AG04450 (cell line): ENCODE results near the gene MTMR3. TPM values are rescaled to one million over a fixed set of nuclear protein-coding genes. Genes with fewer than 3 reads are reported as not detected.
"Not testable (repeated sequence)": the region's sequence is repeated elsewhere in the genome, so short reads cannot be mapped to it uniquely, and the experiment has no call there.

ENCODE experiments used
- CTCF ChIA-PET: fragments of 300-600, 350-600 bp; formaldehyde crosslinking; extraction: SDS; loops from one replicate; lab custom pipeline; 2022; ENCODE audit warnings: antibody characterized with exemption, inconsistent platforms; lab: Charles Lee
- POLR2A ChIA-PET: fragments of 350-600 bp; formaldehyde crosslinking; extraction: SDS; loops from one replicate; lab custom pipeline; 2021; ENCODE audit warnings: antibody characterized with exemption, inconsistent platforms; lab: Yijun Ruan, JAX
- DNase-seq: peaks from one replicate; pipeline ENCODE4 v3.0.0-alpha.2; 2011; ENCODE audit warnings: low read depth, low spot score
- H3K27ac ChIP-seq: one replicate; pipeline ENCODE4 v1.5.1; 2012; ENCODE audit warnings: low read depth, low read length, control low read depth
- H3K27me3 ChIP-seq: one replicate; pipeline ENCODE4 v1.6.0; 2012; ENCODE audit warnings: low read length; ENCODE audit not compliant: control insufficient read depth, insufficient read depth
- H3K4me3 ChIP-seq: 2 replicates; pipeline ENCODE4 v1.5.1; 2011; ENCODE audit warnings: mild to moderate bottlenecking, low read depth, low read length, control low read depth
- H3K9me3 ChIP-seq: 2 replicates; pipeline ENCODE4 v1.5.1; 2012; ENCODE audit warnings: low read length; ENCODE audit not compliant: control insufficient read depth, insufficient read depth
- CTCF ChIP-seq: IDR thresholded peaks from 2 replicates; pipeline ENCODE4 v1.5.1; 2011; ENCODE audit warnings: low read depth, low read length, control low read depth, inconsistent platforms
- polyA plus RNA-seq: library from polyadenylated mRNA; depleted of rRNA; stranded (reverse); fragments of >200 nt; gene quantifications from 2 replicates; pipeline ENCODE4 v1.2.3, GENCODE V29; 2011

The MTMR3 gene
- polyA plus RNA-seq, 1 experiment: 27.8 TPM

- H3K9me3 ChIP-seq: no peaks in the 10 kb centered on the region
- ChIA-PET CTCF (interaction anchor here (1.0 kb wide), 1 partner anchor 150 kb away, joined by 4 read pairs; no protein-coding TSS in a partner anchor), POLR2A (no interaction called here)
- no peak overlapping the region for H3K4me3 ChIP-seq
- H3K27ac ChIP-seq: no peak overlapping the region
- H3K27me3 ChIP-seq: no peaks in the 10 kb centered on the region
- TF ChIP-seq CTCF: no peak
- no peak for DNase-seq
These were observed 27.3 kb upstream of the MTMR3 start for GRCh38 chr22:29855611-29856181.

- Histone ChIP-seq H3K27me3 (no peaks in the 10 kb centered on the region), H3K4me3 (no peak overlapping the region), H3K27ac (no peak overlapping the region), H3K9me3 (no peaks in the 10 kb centered on the region)
- no peak for TF ChIP-seq CTCF
- CTCF ChIA-PET: interaction anchor here (1.0 kb wide), 1 partner anchor 149 kb away, joined by 4 read pairs; no protein-coding TSS in a partner anchor
- DNase-seq: no peak
- POLR2A ChIA-PET: no interaction called here
These were observed 26.5 kb upstream of the MTMR3 start for GRCh38 chr22:29856496-29856895.

GRCh38 chr22:29859030-29859429 lies 23.9 kb upstream of the MTMR3 start:
- H3K4me3 ChIP-seq, POLR2A ChIA-PET, DNase-seq, H3K27me3 ChIP-seq, H3K27ac ChIP-seq, CTCF ChIA-PET, H3K9me3 ChIP-seq: not testable (repeated sequence)

- no peaks in the 10 kb centered on the region for H3K27me3 ChIP-seq
- CTCF ChIA-PET: no interaction called here
- no peak for DNase-seq
- TF ChIP-seq CTCF: no peak
- H3K27ac ChIP-seq: no peak overlapping the region
- no peak overlapping the region for H3K4me3 ChIP-seq
- POLR2A ChIA-PET: no interaction called here
- H3K9me3 ChIP-seq: no peaks in the 10 kb centered on the region
These were observed 22.8 kb upstream of the MTMR3 start for GRCh38 chr22:29860006-29860766.

GRCh38 chr22:29861672-29862297 lies 21.2 kb upstream of the MTMR3 start:
- TF ChIP-seq CTCF: no peak
- ChIA-PET CTCF (interaction anchor here (0.6 kb wide), 1 partner anchor 143 kb away, joined by 4 read pairs; no protein-coding TSS in a partner anchor), POLR2A (no interaction called here)
- no peak for DNase-seq
- Histone ChIP-seq H3K4me3 (no peak overlapping the region), H3K27me3 (no peaks in the 10 kb centered on the region), H3K27ac (no peak overlapping the region), H3K9me3 (no peaks in the 10 kb centered on the region)

GRCh38 chr22:29865572-29865971 lies 17.4 kb upstream of the MTMR3 start:
- not testable (repeated sequence) for DNase-seq, H3K27ac ChIP-seq, H3K9me3 ChIP-seq, H3K27me3 ChIP-seq, H3K4me3 ChIP-seq
- ChIA-PET POLR2A (interaction anchor here (0.6 kb wide), 1 partner anchor 154 kb away, joined by 6 read pairs; no protein-coding TSS in a partner anchor), CTCF (interaction anchor here (0.6 kb wide), 1 partner anchor 9 kb away, joined by 3 read pairs; no protein-coding TSS in a partner anchor)
